Central memory CD8-positive, alpha-beta T cell (primary cell): ENCODE results near the gene CTBP2.
"Not testable (repeated sequence)": the region's sequence is repeated elsewhere in the genome, so short reads cannot be mapped to it uniquely, and the experiment has no call there.

Source experiments
- ATAC-seq: fragments of 150-1000 bp; cut with Tn5 transposase; replicated peaks from 2 replicates; pipeline ENCODE4 v1.10.0; 2022; ENCODE audit warnings: mild to moderate bottlenecking, moderate FRiP score, moderate number of reproducible peaks; ENCODE audit not compliant: poor library complexity, severe bottlenecking; ENCODE audit errors: extremely low read depth
- DNase-seq, 2 donors: peaks; one replicate each; pipeline ENCODE4 v3.0.0; 2021; ENCODE audit warnings: low spot score in 2 of 2
- H3K27ac Mint-ChIP-seq: one replicate; pipeline ENCODE4 v1.8.0; 2022; ENCODE audit warnings: low read depth, mild to moderate bottlenecking, moderate library complexity, mixed read lengths
- H3K27me3 Mint-ChIP-seq: one replicate; pipeline ENCODE4 v1.8.0; 2022; ENCODE audit warnings: mixed read lengths
- H3K36me3 Mint-ChIP-seq: one replicate; pipeline ENCODE4 v1.8.0; 2022; ENCODE audit warnings: mild to moderate bottlenecking, moderate library complexity, mixed read lengths; ENCODE audit not compliant: insufficient read depth
- H3K4me1 Mint-ChIP-seq: one replicate; pipeline ENCODE4 v1.8.0; 2022; ENCODE audit warnings: mixed read lengths
- H3K4me3 Mint-ChIP-seq: one replicate; pipeline ENCODE4 v1.8.0; 2022; ENCODE audit warnings: mild to moderate bottlenecking, moderate library complexity, mixed read lengths
- H3K9me3 Mint-ChIP-seq: one replicate; pipeline ENCODE4 v1.8.0; 2022; ENCODE audit warnings: mixed read lengths

The CTBP2 gene

GRCh38 chr10:124996127-124996853 lies 164.1 kb downstream of the CTBP2 start:
- Mint-ChIP-seq H3K4me3 (no peak overlapping the region), H3K27ac (peak overlapping the region; percentile 59), H3K27me3 (no peaks in the 10 kb centered on the region), H3K9me3 (no peaks in the 10 kb centered on the region), H3K4me1 (no peaks in the 10 kb centered on the region), H3K36me3 (peaks cover 15% of the 10 kb centered on the region)
- ATAC-seq (no peak), DNase-seq (no peak)

- no peak overlapping the region for H3K4me3 Mint-ChIP-seq
- peaks cover 14% of the 10 kb centered on the region for H3K36me3 Mint-ChIP-seq
- DNase-seq (no peak), ATAC-seq (no peak)
- no peaks in the 10 kb centered on the region for H3K27me3 Mint-ChIP-seq
- no peaks in the 10 kb centered on the region for H3K9me3 Mint-ChIP-seq
- no peaks in the 10 kb centered on the region for H3K4me1 Mint-ChIP-seq
- no peak overlapping the region for H3K27ac Mint-ChIP-seq
Measured at GRCh38 chr10:124995605-124996004, 164.8 kb downstream of the CTBP2 start.

- H3K27ac Mint-ChIP-seq: no peak overlapping the region
- no peaks in the 10 kb centered on the region for H3K4me1 Mint-ChIP-seq
- no peak for DNase-seq
- H3K36me3 Mint-ChIP-seq: peaks cover 14% of the 10 kb centered on the region
- no peaks in the 10 kb centered on the region for H3K9me3 Mint-ChIP-seq
- no peaks in the 10 kb centered on the region for H3K27me3 Mint-ChIP-seq
- no peak overlapping the region for H3K4me3 Mint-ChIP-seq
- no peak for ATAC-seq
Measured at GRCh38 chr10:124994573-124995473, 165.5 kb downstream of the CTBP2 start.

DNA sequence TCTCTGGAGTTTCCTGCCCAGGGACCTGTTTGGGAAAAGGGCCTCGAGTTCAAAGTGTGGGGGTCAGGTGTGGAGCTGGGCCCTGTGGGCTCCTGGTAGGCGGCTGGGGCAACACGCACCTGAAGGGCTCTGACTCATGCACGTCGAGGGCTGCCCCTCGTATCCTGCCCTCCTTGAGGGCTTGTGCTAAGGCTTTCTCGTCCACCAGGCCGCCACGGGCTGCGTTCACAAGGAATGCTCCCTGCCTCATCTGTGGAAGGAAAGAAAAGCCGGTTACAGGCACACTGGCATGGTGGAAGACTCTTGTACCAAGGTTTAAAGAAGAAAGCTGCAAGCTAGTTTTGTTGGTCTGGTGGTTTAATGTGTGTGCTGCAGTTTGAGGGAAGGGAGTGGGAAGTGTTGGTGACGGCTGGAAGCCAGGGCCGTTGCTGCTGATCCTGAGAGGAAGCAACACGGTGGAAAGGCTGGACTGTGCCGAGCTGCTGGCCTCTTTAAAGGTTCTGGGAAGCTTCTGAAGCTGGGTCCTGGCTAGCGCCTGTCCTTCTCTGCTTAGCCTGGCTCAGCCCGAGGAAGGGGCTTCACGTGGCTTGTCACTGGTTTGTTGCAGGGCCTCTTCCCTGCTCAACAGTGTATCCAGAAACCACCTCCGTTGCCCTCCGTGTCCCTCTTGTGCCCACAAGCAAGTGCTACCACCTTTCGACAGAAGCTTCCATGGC lies 166.5 kb downstream of the CTBP2 start:
- H3K4me1 Mint-ChIP-seq: peaks cover 4% of the 10 kb centered on the region
- H3K27me3 Mint-ChIP-seq: no peaks in the 10 kb centered on the region
- peaks cover 19% of the 10 kb centered on the region for H3K36me3 Mint-ChIP-seq
- no peaks in the 10 kb centered on the region for H3K9me3 Mint-ChIP-seq
- H3K27ac Mint-ChIP-seq: no peak overlapping the region
- ATAC-seq: no peak
- H3K4me3 Mint-ChIP-seq: no peak overlapping the region
- peak in 1 of 2 donors; percentile 4 for DNase-seq

DNA sequence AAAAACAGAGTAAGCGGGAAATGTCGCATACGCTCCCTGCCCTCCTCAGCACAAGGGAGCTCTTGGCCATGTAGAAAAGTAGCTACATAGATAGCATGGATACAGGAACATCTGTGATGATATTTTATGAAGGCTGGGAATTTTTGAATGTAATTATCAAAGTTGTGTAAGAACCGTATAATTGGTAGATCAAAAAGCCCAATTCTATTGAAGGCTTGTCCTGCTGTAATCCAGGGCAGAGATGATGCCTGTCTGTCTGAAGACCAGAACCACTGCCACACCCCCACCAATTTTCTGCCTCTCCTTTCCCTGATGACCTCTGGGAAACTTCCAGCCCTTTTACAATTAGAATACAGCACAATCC lies 167.0 kb downstream of the CTBP2 start:
- ATAC-seq (no peak), DNase-seq (no peak)
- Mint-ChIP-seq H3K4me3 (no peak overlapping the region), H3K4me1 (peaks cover 4% of the 10 kb centered on the region), H3K36me3 (peaks cover 20% of the 10 kb centered on the region), H3K9me3 (no peaks in the 10 kb centered on the region), H3K27ac (no peak overlapping the region), H3K27me3 (no peaks in the 10 kb centered on the region)

DNA sequence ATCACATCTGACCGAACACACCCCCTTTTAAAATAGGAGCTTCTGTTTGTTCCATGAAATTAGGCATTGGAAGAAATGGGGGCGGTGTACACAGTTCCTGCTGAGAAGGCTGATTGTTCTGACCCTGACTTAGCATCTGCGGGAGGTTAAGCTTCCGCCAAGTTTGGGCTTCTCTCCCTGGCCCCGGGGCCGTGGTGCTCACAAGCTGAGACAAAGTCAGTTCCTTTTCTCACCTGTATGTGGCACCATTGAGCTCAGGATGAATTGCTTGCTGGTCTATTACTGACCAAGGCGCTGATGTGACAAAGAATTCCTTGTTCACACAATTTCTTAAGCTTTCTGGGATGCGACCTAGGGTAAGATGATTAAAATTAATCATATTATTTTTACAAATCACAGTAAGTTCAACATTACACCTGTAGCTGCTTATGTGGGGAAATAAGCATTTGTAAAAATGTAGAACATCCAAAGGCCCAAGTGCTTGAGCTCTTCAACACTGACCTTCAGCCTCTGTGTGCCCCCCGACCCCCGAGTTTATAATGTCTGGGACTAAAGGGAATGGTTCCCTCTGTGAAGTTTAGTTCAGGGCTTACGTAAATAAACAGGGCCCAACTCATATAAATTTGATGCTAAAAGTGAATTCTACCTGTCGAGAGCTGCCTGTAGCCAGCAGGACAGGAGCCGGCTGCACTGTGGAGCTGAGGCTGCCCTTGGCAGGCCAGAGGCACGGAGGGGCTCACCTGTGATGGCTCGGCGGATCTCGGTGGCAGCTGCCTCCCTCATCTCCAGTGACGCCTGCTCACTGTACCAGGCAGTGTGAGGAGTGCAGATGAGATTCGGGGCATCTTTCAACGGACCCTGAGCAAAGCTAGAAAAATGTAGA lies 167.7 kb downstream of the CTBP2 start:
- DNase-seq: peak in 1 of 2 donors; percentile 12
- peaks cover 20% of the 10 kb centered on the region for H3K36me3 Mint-ChIP-seq
- no peaks in the 10 kb centered on the region for H3K27me3 Mint-ChIP-seq
- no peak overlapping the region for H3K4me3 Mint-ChIP-seq
- ATAC-seq: no peak
- peaks cover 4% of the 10 kb centered on the region for H3K4me1 Mint-ChIP-seq
- H3K9me3 Mint-ChIP-seq: no peaks in the 10 kb centered on the region
- no peak overlapping the region for H3K27ac Mint-ChIP-seq

DNA sequence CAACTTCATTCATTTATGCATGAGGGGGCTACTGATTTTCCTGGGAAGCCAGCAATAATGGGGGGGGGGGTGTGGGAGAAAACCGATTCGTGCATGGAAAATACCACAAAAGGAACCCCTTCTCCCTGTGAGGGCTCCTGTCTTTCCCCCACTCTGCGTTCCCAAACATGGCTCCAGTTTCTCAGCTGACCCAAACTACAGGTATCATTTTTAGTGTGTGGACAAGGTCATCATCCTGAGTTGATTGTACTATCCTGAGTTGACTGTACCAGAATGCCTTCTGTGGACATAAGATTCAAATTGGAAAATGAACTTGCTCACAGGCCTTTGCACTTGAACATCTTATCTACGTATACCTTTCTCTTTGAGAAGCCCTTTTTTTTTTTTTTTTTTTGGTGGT lies 168.5 kb downstream of the CTBP2 start:
- ATAC-seq: no peak
- Mint-ChIP-seq H3K9me3 (no peaks in the 10 kb centered on the region), H3K27ac (no peak overlapping the region), H3K4me1 (peaks cover 4% of the 10 kb centered on the region), H3K4me3 (no peak overlapping the region), H3K27me3 (no peaks in the 10 kb centered on the region), H3K36me3 (peaks cover 18% of the 10 kb centered on the region)
- DNase-seq: no peak

- H3K9me3 Mint-ChIP-seq: no peaks in the 10 kb centered on the region
- no peak for DNase-seq
- H3K36me3 Mint-ChIP-seq: peaks cover 21% of the 10 kb centered on the region
- no peak for ATAC-seq
- H3K4me1 Mint-ChIP-seq: peaks cover 4% of the 10 kb centered on the region
- no peaks in the 10 kb centered on the region for H3K27me3 Mint-ChIP-seq
- H3K27ac Mint-ChIP-seq: peak overlapping the region; percentile 38
- H3K4me3 Mint-ChIP-seq: no peak overlapping the region
Measured at GRCh38 chr10:124990671-124991625, 169.4 kb downstream of the CTBP2 start.

DNA sequence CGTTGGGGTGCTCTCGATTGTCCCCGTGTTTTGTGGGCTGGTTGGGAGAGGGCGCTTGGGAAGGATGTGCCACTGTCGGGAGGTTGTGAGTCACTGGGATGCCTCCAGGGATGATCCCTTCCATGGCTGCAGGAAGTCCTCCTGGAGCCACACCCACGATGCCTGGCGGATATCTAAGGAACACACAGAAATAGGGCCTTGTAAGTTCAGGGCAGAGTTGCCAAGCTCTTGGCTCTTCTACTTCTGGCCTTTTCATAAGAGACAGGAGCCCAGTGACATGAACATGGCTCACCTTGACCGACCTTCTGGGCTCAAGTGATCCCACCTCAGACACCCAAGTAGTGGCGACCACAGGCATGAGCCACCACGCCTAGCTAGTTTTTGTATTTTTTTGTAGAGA lies 170.8 kb downstream of the CTBP2 start:
- Mint-ChIP-seq H3K4me3 (no peak overlapping the region), H3K4me1 (peaks cover 4% of the 10 kb centered on the region), H3K27ac (no peak overlapping the region), H3K27me3 (no peaks in the 10 kb centered on the region), H3K9me3 (no peaks in the 10 kb centered on the region), H3K36me3 (peaks cover 33% of the 10 kb centered on the region)
- ATAC-seq (no peak), DNase-seq (no peak)

- DNase-seq, H3K4me3 Mint-ChIP-seq, H3K27ac Mint-ChIP-seq, H3K9me3 Mint-ChIP-seq, ATAC-seq, H3K4me1 Mint-ChIP-seq, H3K27me3 Mint-ChIP-seq: not testable (repeated sequence)
- peaks cover 36% of the 10 kb centered on the region for H3K36me3 Mint-ChIP-seq
Measured at GRCh38 chr10:124988753-124989152, 171.6 kb downstream of the CTBP2 start.

DNA sequence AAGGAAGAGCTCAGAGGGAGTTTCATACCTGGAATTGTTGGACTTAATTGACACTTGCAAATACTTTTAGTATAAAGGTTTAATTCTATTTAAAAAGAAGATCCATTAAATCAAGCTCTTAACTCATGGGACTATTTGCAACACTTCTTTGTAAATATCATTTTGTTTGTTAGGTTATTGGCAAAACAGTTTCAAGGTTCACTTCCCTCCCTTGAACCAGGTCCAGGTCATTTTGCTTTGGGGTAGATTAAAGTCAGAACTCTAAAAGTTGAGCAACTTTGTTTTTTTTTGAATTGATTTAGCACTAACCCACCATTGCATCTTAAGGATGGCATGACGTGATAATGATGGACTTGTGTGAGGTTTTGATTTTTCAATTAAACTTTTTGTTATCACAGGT lies 172.6 kb downstream of the CTBP2 start:
- H3K36me3 Mint-ChIP-seq: peaks cover 46% of the 10 kb centered on the region

More for the DNA sequence above, 172.6 kb downstream of the CTBP2 start:
- no peak overlapping the region for H3K27ac Mint-ChIP-seq
- H3K27me3 Mint-ChIP-seq: no peaks in the 10 kb centered on the region
- no peak for ATAC-seq
- no peak for DNase-seq
- peaks cover 12% of the 10 kb centered on the region for H3K4me1 Mint-ChIP-seq
- no peak overlapping the region for H3K4me3 Mint-ChIP-seq
- no peaks in the 10 kb centered on the region for H3K9me3 Mint-ChIP-seq
